ENCODE results near the gene CRABP1.

CRABP1 gene

DNA sequence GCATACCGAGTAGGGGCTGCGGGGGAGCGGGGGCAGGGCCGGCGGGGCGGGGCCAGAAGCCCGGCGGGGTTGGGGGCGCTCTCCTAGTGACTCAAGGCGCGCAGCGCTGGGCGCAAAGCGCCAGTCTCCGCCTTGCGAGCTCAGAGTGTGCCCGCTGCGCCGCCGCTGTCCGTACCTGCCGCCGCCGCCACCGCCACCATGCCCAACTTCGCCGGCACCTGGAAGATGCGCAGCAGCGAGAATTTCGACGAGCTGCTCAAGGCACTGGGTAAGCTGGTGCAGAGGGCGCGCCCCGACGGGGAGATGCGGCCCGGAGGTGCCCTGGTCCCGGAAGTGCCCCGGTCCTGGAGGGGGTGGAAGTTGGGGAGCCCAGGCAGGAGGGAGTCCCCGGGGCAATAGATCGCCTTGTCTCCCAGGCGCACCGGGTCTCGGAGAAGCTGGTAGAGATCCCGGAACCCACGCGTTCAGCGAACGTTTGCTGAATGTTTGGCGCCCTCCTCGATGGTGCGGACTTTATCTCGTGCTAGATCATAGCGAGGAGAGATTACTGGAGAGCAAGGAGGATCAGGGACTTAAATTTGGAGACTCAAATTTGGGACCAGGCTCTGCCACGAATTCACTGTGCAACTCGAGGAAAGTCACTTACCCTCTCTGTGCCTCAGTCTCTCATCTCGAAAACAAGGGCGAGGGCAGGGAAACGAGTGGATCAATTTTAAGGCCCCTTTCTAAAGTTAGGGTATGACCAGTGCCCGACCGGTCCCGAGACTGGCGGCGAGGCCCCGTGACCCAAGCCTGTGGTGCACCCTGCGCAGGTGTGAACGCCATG lies at the start of gene CRABP1:
Gene CRABP1, plus strand, starts transcription at position 123 of the 826 bp plus-strand sequence. Its CDS starts 76 bp downstream, at position 199.
- no peak for DNase-seq (ENCODE audit: low read depth, low spot score)
- no peak within 1 kb of the TSS for H3K27ac ChIP-seq

- DNase-seq (ENCODE audit: low read depth, low spot score) = no peak
- H3K27ac ChIP-seq = no peak overlapping the region
Observed at GRCh38 chr15:78291052-78291451, 49.1 kb upstream of the CRABP1 start.

DNA sequence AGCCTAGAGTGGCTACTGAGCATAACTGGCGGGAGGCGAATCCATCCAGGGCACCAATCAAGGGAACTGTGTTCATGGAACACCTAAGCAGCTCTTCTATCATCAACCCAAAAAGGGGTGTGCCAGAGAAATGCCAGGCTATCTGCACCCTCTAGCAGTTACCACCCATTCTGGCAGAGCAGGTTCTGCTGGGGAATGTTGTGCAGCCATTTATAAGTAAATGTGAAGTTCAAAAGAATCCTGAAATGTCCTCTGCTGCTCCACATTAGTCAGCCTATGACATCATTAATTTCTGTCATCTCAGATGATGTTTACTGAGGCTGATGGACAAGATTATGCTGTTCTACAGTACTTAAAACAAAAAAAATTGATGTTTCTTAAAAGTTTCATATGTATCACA lies 48.5 kb upstream of the CRABP1 start:
- peak overlapping the region; percentile 2 for H3K27ac ChIP-seq
- DNase-seq (ENCODE audit: low read depth, low spot score) = peak; percentile 58

GRCh38 chr15:78292219-78292618 lies 47.9 kb upstream of the CRABP1 start:
- peak overlapping the region; percentile 2 for H3K27ac ChIP-seq
- DNase-seq (ENCODE audit: low read depth, low spot score) = no peak

DNA sequence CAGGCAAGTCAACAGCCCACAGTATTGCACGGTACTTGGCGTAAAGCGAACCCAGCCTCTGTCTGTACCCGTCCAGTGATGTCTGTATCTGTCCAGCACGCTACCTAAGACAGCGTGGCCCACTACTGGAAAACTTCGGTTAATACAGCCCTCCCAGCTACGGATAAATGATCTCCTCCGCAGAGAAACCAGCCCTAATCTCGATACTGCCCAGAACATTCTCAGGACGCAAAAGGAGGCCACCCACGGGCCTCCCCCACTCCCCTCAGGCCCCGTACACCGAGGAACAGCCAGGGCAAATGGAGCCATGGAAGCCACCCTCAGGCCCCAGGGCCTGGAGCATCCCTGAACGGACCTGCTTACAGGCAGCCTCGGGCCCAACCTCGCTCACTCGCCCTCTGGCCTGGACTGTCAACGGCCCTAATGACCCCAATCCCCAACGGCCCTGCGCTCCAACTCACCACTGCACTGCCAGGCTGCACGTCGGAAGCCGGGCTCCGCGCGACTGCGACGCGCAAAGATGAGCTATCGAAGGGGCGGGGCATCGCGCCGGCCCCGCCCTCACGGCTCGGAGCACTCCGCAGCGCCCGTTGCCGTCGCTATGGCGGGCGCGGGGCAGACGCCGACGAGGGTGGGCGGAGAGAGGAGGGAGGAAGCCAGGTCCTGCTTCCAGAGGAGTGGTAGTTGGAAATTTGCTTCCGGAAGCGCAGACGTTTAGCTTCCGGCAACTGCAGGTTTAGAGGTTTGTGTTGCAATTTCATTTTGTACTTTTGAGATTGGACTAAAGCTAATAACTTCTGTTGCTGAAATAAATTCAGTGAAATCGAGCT lies 40.8 kb upstream of the CRABP1 start, which contains the start of gene SKIC8:
Gene SKIC8, minus strand, starts transcription at position 509 of the 830 bp plus-strand sequence. CDS start 3,923 bp downstream, outside the sequence.
- DNase-seq (ENCODE audit: low read depth, low spot score) = peak; percentile 41
- peak within 1 kb of the TSS; percentile 70 for H3K27ac ChIP-seq

DNA sequence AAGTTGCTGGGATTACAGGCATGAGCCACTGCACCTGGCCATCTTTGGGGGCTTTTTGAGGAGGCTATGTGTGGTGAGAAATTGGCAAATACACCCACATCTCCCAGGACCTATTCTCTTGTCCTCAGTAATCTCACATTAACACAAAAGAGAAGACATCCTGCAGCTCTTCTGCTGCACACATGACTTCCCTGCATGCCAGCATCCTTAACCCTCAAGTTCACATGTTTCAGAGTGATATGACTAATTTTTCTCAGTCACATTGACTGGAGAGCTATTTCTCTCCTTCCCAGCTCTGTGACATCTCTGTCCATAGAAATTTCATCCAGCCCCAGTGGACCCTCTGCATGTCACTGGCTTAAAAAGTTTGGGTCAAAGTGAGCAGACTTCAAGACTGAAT lies 38.8 kb upstream of the CRABP1 start:
- no peak overlapping the region for H3K27ac ChIP-seq

GRCh38 chr15:78301828-78302227 lies 38.3 kb upstream of the CRABP1 start:
- no peak for DNase-seq (ENCODE audit: low read depth, low spot score)
- H3K27ac ChIP-seq = peak overlapping the region; percentile 5

More for the DNA sequence above, 38.8 kb upstream of the CRABP1 start:
- DNase-seq (ENCODE audit: low read depth, low spot score) = no peak

- no peak for DNase-seq (ENCODE audit: low read depth, low spot score)
- H3K27ac ChIP-seq = peak overlapping the region; percentile 5
Observed at GRCh38 chr15:78302579-78303312, 37.4 kb upstream of the CRABP1 start.

GRCh38 chr15:78304216-78305066 lies 35.7 kb upstream of the CRABP1 start:
- no peak for DNase-seq (ENCODE audit: low read depth, low spot score)
- no peak overlapping the region for H3K27ac ChIP-seq

- DNase-seq (ENCODE audit: low read depth, low spot score) = no peak
Observed at GRCh38 chr15:78306176-78306774, 33.9 kb upstream of the CRABP1 start.

DNA sequence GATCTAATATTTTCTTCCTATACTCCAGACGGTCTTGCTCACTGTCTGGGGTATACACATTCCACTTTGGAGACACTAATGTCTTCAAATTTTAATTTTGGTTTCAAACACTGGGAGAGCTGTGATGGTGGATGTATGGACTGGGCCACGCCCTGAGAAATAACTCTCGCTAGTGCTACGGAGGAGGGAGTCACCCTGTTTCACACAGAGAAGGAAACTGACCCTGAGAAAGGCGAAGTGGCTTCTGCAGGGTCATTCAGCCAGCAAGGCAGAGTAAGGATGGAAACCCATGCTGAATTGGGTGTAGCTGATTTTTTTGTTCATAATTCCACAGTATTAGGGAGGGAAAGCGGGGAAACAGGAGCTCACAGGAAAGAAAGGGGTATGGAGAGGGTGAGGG lies 32.2 kb upstream of the CRABP1 start:
- DNase-seq (ENCODE audit: low read depth, low spot score) = no peak
- H3K27ac ChIP-seq = no peak overlapping the region

More at GRCh38 chr15:78306176-78306774, 33.9 kb upstream of the CRABP1 start:
- H3K27ac ChIP-seq = no peak overlapping the region

DNA sequence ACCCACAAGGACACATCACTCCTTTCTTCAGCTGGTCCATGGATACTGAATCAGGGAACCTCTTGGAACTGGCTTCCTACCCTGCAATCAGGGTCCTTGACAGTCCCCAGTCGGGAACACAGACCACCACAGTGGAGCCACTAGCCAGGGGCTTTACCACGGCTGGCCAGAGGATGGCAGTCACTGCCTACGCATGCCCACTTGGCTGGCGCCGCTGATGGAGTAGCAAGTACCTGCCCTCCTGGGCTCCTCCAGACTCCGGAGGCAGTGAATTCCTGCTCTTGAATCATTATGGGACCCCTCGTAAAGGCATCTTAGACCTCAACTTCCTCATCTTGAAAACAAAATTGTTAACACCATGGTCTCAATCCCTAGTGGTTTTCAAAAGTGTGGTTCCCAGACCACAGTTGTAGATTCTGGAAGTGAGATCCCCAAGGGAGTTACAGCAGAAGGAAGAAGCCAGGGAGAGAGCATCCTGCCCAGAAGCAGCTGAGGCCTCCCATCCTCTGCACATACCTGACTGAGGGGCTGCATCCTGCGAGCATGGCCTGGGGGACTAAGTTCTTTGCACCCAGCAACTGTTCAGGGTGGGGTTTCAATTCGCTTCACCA lies 31.6 kb upstream of the CRABP1 start:
- H3K27ac ChIP-seq = no peak overlapping the region
- no peak for DNase-seq (ENCODE audit: low read depth, low spot score)

DNA sequence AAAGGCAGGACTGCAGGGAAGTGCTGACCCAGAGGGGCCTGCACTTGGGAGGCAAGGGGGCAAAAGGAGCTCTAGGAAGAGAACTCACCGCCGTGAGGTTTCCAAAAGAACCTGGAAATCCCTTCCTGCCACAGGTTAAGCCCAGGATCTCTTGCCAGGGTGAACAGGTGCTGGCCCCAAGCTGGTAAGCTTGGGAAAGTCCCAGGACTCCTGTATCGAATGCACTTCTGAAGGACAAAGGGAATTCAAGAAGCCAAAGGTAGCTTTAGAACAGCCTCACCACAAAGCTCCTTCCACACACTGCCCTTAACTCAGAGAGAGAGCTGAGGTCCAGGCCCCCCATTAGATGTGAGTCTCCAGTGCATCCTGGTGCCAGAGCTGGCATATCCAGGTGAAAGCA lies 28.9 kb upstream of the CRABP1 start:
- no peak for DNase-seq (ENCODE audit: low read depth, low spot score)

DNA sequence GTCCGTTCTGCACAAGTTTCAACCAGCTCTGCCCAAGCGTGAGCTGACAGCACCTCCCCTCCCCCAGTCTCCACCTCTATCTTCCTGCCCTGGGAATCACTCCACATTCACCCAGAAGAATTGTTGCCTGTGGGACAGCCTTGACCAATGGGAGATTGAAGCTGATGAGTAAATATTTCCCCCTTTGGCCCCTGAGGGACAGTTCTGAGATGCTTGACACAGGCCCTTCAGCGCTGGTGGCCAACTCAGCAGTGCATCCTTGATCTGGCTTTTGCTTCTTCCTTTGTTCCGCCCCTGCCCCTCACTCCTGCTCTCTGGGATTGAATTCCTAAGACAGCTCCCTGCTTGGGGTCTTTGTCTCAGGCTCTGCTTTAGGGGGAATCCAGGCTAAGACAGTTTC lies 27.6 kb upstream of the CRABP1 start:
- DNase-seq (ENCODE audit: low read depth, low spot score) = no peak
- no peak overlapping the region for H3K27ac ChIP-seq

More for the DNA sequence above, 28.9 kb upstream of the CRABP1 start:
- no peak overlapping the region for H3K27ac ChIP-seq

- no peak overlapping the region for H3K27ac ChIP-seq
- no peak for DNase-seq (ENCODE audit: low read depth, low spot score)
Observed at GRCh38 chr15:78312957-78313356, 27.2 kb upstream of the CRABP1 start.

DNA sequence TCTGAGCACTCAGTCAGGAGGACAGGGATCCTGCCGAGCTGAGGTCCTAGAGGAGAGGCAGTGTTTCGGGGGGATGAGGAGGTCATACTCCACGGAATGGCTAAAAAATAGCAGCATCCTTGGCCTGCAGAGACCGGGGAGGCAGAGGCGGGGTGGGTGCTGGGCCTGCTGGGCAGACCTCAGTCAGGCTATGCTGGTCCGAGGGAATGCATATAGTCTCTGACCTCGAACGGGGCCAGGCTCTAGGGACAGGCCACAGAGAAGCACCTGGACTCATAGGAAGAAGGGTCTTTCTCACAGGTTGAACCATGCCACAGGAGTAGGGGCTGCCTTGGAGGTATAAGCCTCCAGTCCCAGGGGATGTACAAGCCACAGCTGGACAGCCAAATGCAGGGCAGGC lies 26.8 kb upstream of the CRABP1 start:
- no peak overlapping the region for H3K27ac ChIP-seq
- no peak for DNase-seq (ENCODE audit: low read depth, low spot score)

- H3K27ac ChIP-seq = no peak overlapping the region
- no peak for DNase-seq (ENCODE audit: low read depth, low spot score)
Observed at GRCh38 chr15:78314181-78314581, 26.0 kb upstream of the CRABP1 start.

GRCh38 chr15:78315686-78316282 lies 24.4 kb upstream of the CRABP1 start:
- no peak overlapping the region for H3K27ac ChIP-seq
- no peak for DNase-seq (ENCODE audit: low read depth, low spot score)

Data from epithelial cell of prostate (primary cell).